Mesenchymal stem cell (in vitro differentiated cells and primary cell): ENCODE measurements around the gene PXT1.
"Not testable (repeated sequence)": the region's sequence is repeated elsewhere in the genome, so short reads cannot be mapped to it uniquely, and the experiment has no call there.

ENCODE experiments used
- DNase-seq: peaks from one replicate; pipeline ENCODE4 v3.0.0-alpha.2; 2013
- H2AFZ ChIP-seq: one replicate; pipeline ENCODE4 v1.6.1; 2013; ENCODE audit warnings: low read depth, mild to moderate bottlenecking, control low read depth, inconsistent platforms, low read length, moderate library complexity
- H2AK5ac ChIP-seq: 2 replicates; pipeline ENCODE4 v1.6.1; 2013; ENCODE audit warnings: low read length, moderate library complexity, mild to moderate bottlenecking, inconsistent platforms; ENCODE audit not compliant: severe bottlenecking
- H2BK120ac ChIP-seq: one replicate; pipeline ENCODE4 v1.6.1; 2013; ENCODE audit warnings: low read depth, mild to moderate bottlenecking, inconsistent platforms, low read length, moderate library complexity
- H2BK12ac ChIP-seq, 2 experiments: one replicate each; pipeline ENCODE4 v1.6.1; 2013; ENCODE audit warnings: inconsistent platforms in 2 of 2, low read length in 2 of 2, mild to moderate bottlenecking in 2 of 2, moderate library complexity in 2 of 2, control low read depth in 1 of 2
- H2BK15ac ChIP-seq: one replicate; pipeline ENCODE4 v1.6.1; 2013; ENCODE audit warnings: mild to moderate bottlenecking, low read depth, inconsistent platforms; ENCODE audit not compliant: poor library complexity, severe bottlenecking
- H2BK5ac ChIP-seq: 2 replicates; pipeline ENCODE4 v1.6.1; 2013; ENCODE audit warnings: low read depth, mild to moderate bottlenecking, low read length, control low read depth, inconsistent platforms; ENCODE audit not compliant: poor library complexity, severe bottlenecking
- H3K14ac ChIP-seq, 2 experiments: one replicate each; pipeline ENCODE4 v1.6.1; 2013; ENCODE audit warnings: inconsistent platforms in 2 of 2, low read length in 2 of 2, control low read depth in 1 of 2, mild to moderate bottlenecking in 1 of 2, moderate library complexity in 1 of 2
- H3K18ac ChIP-seq, 2 experiments: one replicate each; pipeline ENCODE4 v1.6.1; 2013; ENCODE audit warnings: inconsistent platforms in 2 of 2, low read length in 2 of 2, control low read depth in 1 of 2, low read depth in 1 of 2, mild to moderate bottlenecking in 1 of 2
- H3K23ac ChIP-seq, 2 experiments: one replicate each; pipeline ENCODE4 v1.6.1; 2013; ENCODE audit warnings: inconsistent platforms in 2 of 2, low read length in 2 of 2, mild to moderate bottlenecking in 2 of 2, moderate library complexity in 2 of 2, control low read depth in 1 of 2
- H3K27ac ChIP-seq: 2 replicates; pipeline ENCODE4 v1.5.1; 2013; ENCODE audit warnings: mild to moderate bottlenecking, moderate library complexity, low read length, control low read depth, inconsistent platforms; ENCODE audit not compliant: poor library complexity, severe bottlenecking
- H3K27me3 ChIP-seq, 2 experiments: 2 replicates each; pipeline versions ENCODE4 v1.6.1 to v1.7.0; 2013; ENCODE audit warnings: low read length in 2 of 2, mild to moderate bottlenecking in 2 of 2, moderate library complexity in 2 of 2, control low read depth in 1 of 2, inconsistent platforms in 1 of 2; ENCODE audit not compliant: control insufficient read depth in 1 of 2, insufficient read depth in 1 of 2
- H3K36me3 ChIP-seq, 2 experiments: 2 replicates each; pipeline versions ENCODE4 v1.6.1 to v1.7.0; 2013; ENCODE audit warnings: low read length in 2 of 2, control low read depth in 1 of 2, inconsistent platforms in 1 of 2, low read depth in 1 of 2, mild to moderate bottlenecking in 1 of 2; ENCODE audit not compliant: insufficient read depth in 2 of 2, control insufficient read depth in 1 of 2
- H3K4ac ChIP-seq, 2 experiments: one replicate each; pipeline ENCODE4 v1.6.1; 2013; ENCODE audit warnings: inconsistent platforms in 2 of 2, low read length in 2 of 2, mild to moderate bottlenecking in 2 of 2, moderate library complexity in 2 of 2, control low read depth in 1 of 2, low read depth in 1 of 2
- H3K4me1 ChIP-seq: 2 replicates; pipeline ENCODE4 v1.6.1; 2013; ENCODE audit warnings: low read depth, low read length, control low read depth; ENCODE audit not compliant: control insufficient read depth, insufficient read depth
- H3K4me2 ChIP-seq: 2 replicates; pipeline ENCODE4 v1.6.1; 2013; ENCODE audit warnings: low read length, mild to moderate bottlenecking, inconsistent platforms; ENCODE audit not compliant: poor library complexity, severe bottlenecking
- H3K4me3 ChIP-seq, 2 experiments: 2 replicates each; pipeline versions ENCODE4 v1.5.1 to v1.7.0; 2013; ENCODE audit warnings: low read length in 2 of 2, mild to moderate bottlenecking in 2 of 2, control low read depth in 1 of 2, low read depth in 1 of 2; ENCODE audit not compliant: insufficient read depth in 1 of 2
- H3K79me1 ChIP-seq: replicated peaks from 2 replicates; pipeline ENCODE4 v1.6.1; 2013; ENCODE audit warnings: mild to moderate bottlenecking, control low read depth, low read length, inconsistent platforms; ENCODE audit not compliant: poor library complexity, severe bottlenecking
- H3K9ac ChIP-seq: 2 replicates; pipeline ENCODE4 v1.7.0; 2013; ENCODE audit warnings: mild to moderate bottlenecking, low read length, moderate library complexity
- H3K9me3 ChIP-seq: 2 replicates; pipeline ENCODE4 v1.7.0; 2013; ENCODE audit warnings: mild to moderate bottlenecking, low read length; ENCODE audit not compliant: control insufficient read depth
- H4K8ac ChIP-seq: one replicate; pipeline ENCODE4 v1.6.1; 2013; ENCODE audit warnings: inconsistent platforms, mild to moderate bottlenecking, low read length, moderate library complexity
- H4K91ac ChIP-seq: one replicate; pipeline ENCODE4 v1.6.1; 2013; ENCODE audit warnings: mild to moderate bottlenecking, low read length, inconsistent platforms
- WGBS: methylation state at CpG from one replicate; pipeline ENCODE4 v1.1.7; 2013; ENCODE audit warnings: mixed read lengths; 5-methylcytosine and 5-hydroxymethylcytosine counted together

PXT1 gene

DNA sequence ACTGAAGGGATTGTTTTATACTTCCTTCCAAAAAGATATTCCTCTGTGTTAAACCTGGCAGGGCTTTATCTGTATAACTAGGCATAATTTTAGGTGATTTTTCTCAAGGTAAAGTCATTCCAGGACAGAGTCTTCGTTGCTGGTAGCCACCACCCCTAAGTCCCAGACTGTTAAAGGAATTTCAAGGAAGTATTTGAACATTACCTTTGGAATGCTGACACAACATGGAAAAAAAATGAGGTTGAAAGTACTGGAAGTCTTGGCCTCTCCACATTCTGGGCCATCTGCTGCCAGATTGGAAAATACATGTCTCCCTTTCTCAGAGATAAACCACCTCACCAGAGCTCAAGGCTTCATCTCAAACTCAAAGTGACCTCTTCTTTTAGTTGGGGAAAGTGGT lies 28.2 kb downstream of the PXT1 start:
- H2AFZ ChIP-seq, result no peak overlapping the region
- H3K4ac ChIP-seq, result no peak overlapping the region
- no peak overlapping the region for H3K4me2 ChIP-seq
- no peak overlapping the region for H4K8ac ChIP-seq
- WGBS, result 38% methylated on average over 1 of the region's 1 CpG
- no peak overlapping the region for H2BK15ac ChIP-seq
- no peak overlapping the region for H3K18ac ChIP-seq
- no peak overlapping the region for H4K91ac ChIP-seq
- H3K9ac ChIP-seq, result no peak overlapping the region
- H3K9me3 ChIP-seq, result no peaks in the 10 kb centered on the region
- H2BK12ac ChIP-seq, result no peak overlapping the region
- no peaks in the 10 kb centered on the region for H3K4me1 ChIP-seq
- no peak overlapping the region for H3K4me3 ChIP-seq
- H2AK5ac ChIP-seq, result no peak overlapping the region
- H2BK5ac ChIP-seq, result no peak overlapping the region
- no peak overlapping the region for H3K14ac ChIP-seq
- no peaks in the 10 kb centered on the region for H3K79me1 ChIP-seq
- peak; percentile 8 for DNase-seq
- no peaks in the 10 kb centered on the region for H3K36me3 ChIP-seq
- H3K27ac ChIP-seq, result no peak overlapping the region
- H3K23ac ChIP-seq, result no peak overlapping the region
- no peaks in the 10 kb centered on the region for H3K27me3 ChIP-seq
- H2BK120ac ChIP-seq, result no peak overlapping the region

DNA sequence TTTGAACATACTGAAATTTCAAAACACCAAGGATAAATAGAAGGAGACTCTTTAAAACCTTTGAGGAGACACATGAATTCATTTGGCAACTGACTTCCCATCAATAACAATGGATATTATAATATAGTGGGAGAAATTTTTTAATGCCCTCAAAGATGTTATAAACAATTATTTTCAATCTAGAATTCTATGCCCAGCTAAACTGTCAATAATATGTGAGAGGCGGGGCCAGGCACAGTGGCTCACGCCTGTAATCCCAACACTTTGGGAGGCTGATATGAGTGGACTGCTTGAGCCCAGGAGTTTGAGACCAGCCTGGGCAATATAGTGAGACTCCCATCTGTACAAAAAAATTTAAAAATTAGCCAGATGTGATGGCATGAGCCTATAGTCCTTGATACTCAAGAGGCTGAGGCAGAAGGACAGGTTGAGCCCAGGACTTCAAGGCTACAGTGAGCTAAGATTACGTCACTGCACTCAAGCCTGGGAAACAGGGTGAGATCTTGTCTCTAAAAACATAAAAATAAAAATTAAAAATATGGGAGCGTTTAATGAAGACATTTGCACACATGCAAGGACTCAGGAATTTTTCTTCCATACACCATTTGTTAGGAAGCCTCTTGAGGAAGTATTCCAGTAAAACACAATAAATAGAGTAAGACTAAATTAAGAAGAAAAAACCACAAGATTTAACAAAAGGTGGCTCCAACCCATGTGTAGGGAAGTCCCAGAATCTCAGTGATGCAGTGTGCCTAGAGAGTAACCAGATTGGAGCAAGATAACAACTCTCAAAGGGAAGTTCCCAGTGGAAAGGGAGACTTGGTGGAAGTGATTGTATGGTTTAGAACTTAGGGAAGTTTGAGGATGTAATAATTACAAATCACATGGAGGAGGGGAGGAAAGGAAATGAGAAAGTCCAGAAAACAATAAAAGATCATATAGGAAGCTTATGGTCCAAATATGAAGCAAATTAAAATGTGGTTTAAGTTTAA lies 28.9 kb downstream of the PXT1 start:
- WGBS, result 100% methylated on average over 2 of the region's 4 CpGs
- H3K4me3 ChIP-seq, result no peak overlapping the region
- H2BK5ac ChIP-seq, result no peak overlapping the region
- H3K4me2 ChIP-seq, result no peak overlapping the region
- no peak overlapping the region for H3K18ac ChIP-seq
- no peak overlapping the region for H2BK12ac ChIP-seq
- no peak overlapping the region for H3K4ac ChIP-seq
- H2AFZ ChIP-seq, result no peak overlapping the region
- H2BK120ac ChIP-seq, result no peak overlapping the region
- H2BK15ac ChIP-seq, result no peak overlapping the region
- no peak overlapping the region for H4K91ac ChIP-seq
- H3K23ac ChIP-seq, result no peak overlapping the region
- H3K27me3 ChIP-seq, result peaks cover 0 to 4% of the 10 kb centered on the region in 2 experiments
- no peak overlapping the region for H3K9ac ChIP-seq
- no peak overlapping the region for H3K27ac ChIP-seq
- no peak overlapping the region for H3K14ac ChIP-seq
- no peaks in the 10 kb centered on the region for H3K4me1 ChIP-seq
- H2AK5ac ChIP-seq, result no peak overlapping the region
- H3K9me3 ChIP-seq, result no peaks in the 10 kb centered on the region
- H4K8ac ChIP-seq, result no peak overlapping the region
- no peaks in the 10 kb centered on the region for H3K36me3 ChIP-seq
- H3K79me1 ChIP-seq, result no peaks in the 10 kb centered on the region
- no peak for DNase-seq

DNA sequence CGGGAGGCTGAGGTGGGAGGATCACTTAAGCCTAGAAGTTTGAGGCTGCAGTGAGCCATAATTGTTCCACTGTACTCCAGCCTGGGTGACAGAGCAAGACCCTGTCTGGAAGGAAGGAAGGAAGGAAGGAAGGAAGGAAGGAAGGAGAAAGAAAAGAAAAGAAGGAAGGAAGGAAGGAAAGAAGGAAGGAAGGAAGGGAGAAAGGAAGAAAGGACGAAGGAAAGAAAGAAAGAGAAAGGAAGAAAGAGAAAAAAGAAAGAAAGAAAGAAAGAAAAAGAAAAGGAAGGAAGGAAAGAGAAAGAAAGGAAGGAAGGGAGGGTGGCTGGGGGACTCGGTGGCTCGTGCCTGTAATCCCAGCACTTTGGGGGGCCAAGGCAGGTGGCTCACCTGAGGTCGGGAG lies 32.9 kb downstream of the PXT1 start:
- H2BK120ac ChIP-seq, H3K9me3 ChIP-seq, H3K4me3 ChIP-seq, H3K18ac ChIP-seq, DNase-seq, H2BK12ac ChIP-seq, H3K4ac ChIP-seq, H3K79me1 ChIP-seq, H2AK5ac ChIP-seq, H2AFZ ChIP-seq, H3K4me1 ChIP-seq, H2BK15ac ChIP-seq, H4K8ac ChIP-seq, H3K4me2 ChIP-seq, H3K14ac ChIP-seq, H4K91ac ChIP-seq, H3K27me3 ChIP-seq, H3K36me3 ChIP-seq, H3K27ac ChIP-seq, H3K9ac ChIP-seq, H2BK5ac ChIP-seq, H3K23ac ChIP-seq: not testable (repeated sequence)
- 75% methylated on average over 5 of the region's 5 CpGs for WGBS

DNA sequence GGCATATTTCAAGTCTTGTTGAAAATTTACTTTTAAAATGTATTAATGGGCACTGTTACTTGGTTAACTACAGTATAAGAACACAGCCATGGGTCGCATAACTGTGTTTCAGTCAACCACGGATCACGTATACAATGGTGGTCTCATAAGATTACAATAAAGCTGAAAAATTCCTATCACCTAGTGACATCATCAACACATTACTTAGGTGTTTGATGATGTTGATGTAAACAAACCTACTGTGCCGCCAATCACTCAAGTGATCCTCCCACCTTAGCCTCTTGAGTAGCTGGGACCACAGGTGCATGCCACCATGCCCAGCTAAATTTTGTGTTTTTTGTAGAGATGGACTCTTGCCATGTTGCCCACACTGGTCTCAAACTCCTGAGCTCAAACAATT lies 38.5 kb downstream of the PXT1 start:
- H2BK15ac ChIP-seq, result no peak overlapping the region
- 90% methylated on average over 2 of the region's 4 CpGs for WGBS

More for the DNA sequence above, 38.5 kb downstream of the PXT1 start:
- H2AK5ac ChIP-seq, result no peak overlapping the region
- H3K27me3 ChIP-seq, result peaks cover 0 to 5% of the 10 kb centered on the region in 2 experiments
- no peak overlapping the region for H2BK12ac ChIP-seq
- no peak overlapping the region for H3K9ac ChIP-seq
- H3K9me3 ChIP-seq, result no peaks in the 10 kb centered on the region
- no peak overlapping the region for H3K23ac ChIP-seq
- no peak overlapping the region for H2AFZ ChIP-seq
- no peaks in the 10 kb centered on the region for H3K4me1 ChIP-seq
- H3K27ac ChIP-seq, result no peak overlapping the region
- no peak overlapping the region for H3K14ac ChIP-seq
- H3K36me3 ChIP-seq, result no peaks in the 10 kb centered on the region
- no peak overlapping the region for H3K18ac ChIP-seq
- H2BK5ac ChIP-seq, result no peak overlapping the region
- H3K4ac ChIP-seq, result no peak overlapping the region
- no peaks in the 10 kb centered on the region for H3K79me1 ChIP-seq
- H2BK120ac ChIP-seq, result no peak overlapping the region
- no peak overlapping the region for H3K4me2 ChIP-seq
- no peak overlapping the region for H4K91ac ChIP-seq
- H3K4me3 ChIP-seq, result no peak overlapping the region
- H4K8ac ChIP-seq, result no peak overlapping the region
- no peak for DNase-seq
